ENCODE results near the gene PLEKHA5. TPM values are rescaled to one million over a fixed set of nuclear protein-coding genes. Genes with fewer than 3 reads are reported as not detected.
"Not testable (repeated sequence)": the region's sequence is repeated elsewhere in the genome, so short reads cannot be mapped to it uniquely, and the experiment has no call there.

The PLEKHA5 gene
- total RNA-seq, 1 donor, result 82.2 TPM

DNA sequence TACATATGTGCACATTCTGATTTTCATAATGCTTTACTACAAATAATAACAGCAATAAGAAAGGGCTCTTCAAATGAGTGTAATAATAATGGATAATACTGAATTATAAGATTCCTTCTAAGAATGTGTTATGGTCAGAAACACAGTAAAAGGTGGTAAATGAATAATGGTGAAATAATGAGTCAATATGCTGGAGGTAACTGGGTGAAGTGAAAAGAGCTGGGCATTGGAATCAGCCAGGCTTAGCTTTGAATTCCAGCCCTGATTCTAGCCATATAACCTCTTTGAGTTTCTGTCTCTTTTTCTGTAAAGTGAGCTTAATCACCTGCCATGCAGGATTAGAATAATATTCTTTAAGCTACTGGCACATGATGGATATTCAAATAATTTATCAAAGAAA is 39.1 kb downstream of the PLEKHA5 start:
- Histone ChIP-seq H2AFZ (ENCODE audit: low read length) (no peak overlapping the region), H3K27ac (ENCODE audit: low read depth, low read length) (no peak overlapping the region), H3K79me2 (ENCODE audit: insufficient read depth, low read length) (no peaks in the 10 kb centered on the region), H3K36me3 (ENCODE audit: insufficient read depth, low read length) (no peaks in the 10 kb centered on the region), H4K20me1 (ENCODE audit: insufficient read depth, low read length) (no peaks in the 10 kb centered on the region), H3K27me3 (ENCODE audit: insufficient read depth, low read length) (no peaks in the 10 kb centered on the region), H3K4me3 (ENCODE audit: insufficient read depth, low read length) (no peak overlapping the region), H3K4me2 (ENCODE audit: insufficient read depth, low read length) (no peak overlapping the region), H3K9me3 (ENCODE audit: low read depth, low read length) (no peaks in the 10 kb centered on the region), H3K4me1 (ENCODE audit: insufficient read depth, low read length) (no peaks in the 10 kb centered on the region)
- TF ChIP-seq, protein P1, sequence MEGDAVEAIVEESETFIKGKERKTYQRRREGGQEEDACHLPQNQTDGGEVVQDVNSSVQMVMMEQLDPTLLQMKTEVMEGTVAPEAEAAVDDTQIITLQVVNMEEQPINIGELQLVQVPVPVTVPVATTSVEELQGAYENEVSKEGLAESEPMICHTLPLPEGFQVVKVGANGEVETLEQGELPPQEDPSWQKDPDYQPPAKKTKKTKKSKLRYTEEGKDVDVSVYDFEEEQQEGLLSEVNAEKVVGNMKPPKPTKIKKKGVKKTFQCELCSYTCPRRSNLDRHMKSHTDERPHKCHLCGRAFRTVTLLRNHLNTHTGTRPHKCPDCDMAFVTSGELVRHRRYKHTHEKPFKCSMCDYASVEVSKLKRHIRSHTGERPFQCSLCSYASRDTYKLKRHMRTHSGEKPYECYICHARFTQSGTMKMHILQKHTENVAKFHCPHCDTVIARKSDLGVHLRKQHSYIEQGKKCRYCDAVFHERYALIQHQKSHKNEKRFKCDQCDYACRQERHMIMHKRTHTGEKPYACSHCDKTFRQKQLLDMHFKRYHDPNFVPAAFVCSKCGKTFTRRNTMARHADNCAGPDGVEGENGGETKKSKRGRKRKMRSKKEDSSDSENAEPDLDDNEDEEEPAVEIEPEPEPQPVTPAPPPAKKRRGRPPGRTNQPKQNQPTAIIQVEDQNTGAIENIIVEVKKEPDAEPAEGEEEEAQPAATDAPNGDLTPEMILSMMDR (IDR thresholded peaks at IDR 0.05; ENCODE audit: extremely low read depth, low read depth, low read length), result no peak
- no peak for DNase-seq (ENCODE audit: insufficient read length, low spot score, missing footprints)

- TF ChIP-seq, protein P1 (IDR thresholded peaks at IDR 0.05; ENCODE audit: extremely low read depth, low read depth, low read length), result no peak
Measured at GRCh38 chr12:19169222-19169621, 39.7 kb downstream of the PLEKHA5 start.

GRCh38 chr12:19170286-19170685 is 40.8 kb downstream of the PLEKHA5 start:
- H3K4me1 ChIP-seq (ENCODE audit: insufficient read depth, low read length); DNase-seq (ENCODE audit: insufficient read length, low spot score, missing footprints); H3K27me3 ChIP-seq (ENCODE audit: insufficient read depth, low read length); H3K27ac ChIP-seq (ENCODE audit: low read depth, low read length); H3K4me2 ChIP-seq (ENCODE audit: insufficient read depth, low read length); H3K4me3 ChIP-seq (ENCODE audit: insufficient read depth, low read length); H2AFZ ChIP-seq (ENCODE audit: low read length); H3K79me2 ChIP-seq (ENCODE audit: insufficient read depth, low read length); H4K20me1 ChIP-seq (ENCODE audit: insufficient read depth, low read length); H3K9me3 ChIP-seq (ENCODE audit: low read depth, low read length); H3K36me3 ChIP-seq (ENCODE audit: insufficient read depth, low read length): not testable (repeated sequence)

More at GRCh38 chr12:19169222-19169621, 39.7 kb downstream of the PLEKHA5 start:
- Histone ChIP-seq H3K27ac (ENCODE audit: low read depth, low read length) (no peak overlapping the region), H3K27me3 (ENCODE audit: insufficient read depth, low read length) (no peaks in the 10 kb centered on the region), H3K36me3 (ENCODE audit: insufficient read depth, low read length) (no peaks in the 10 kb centered on the region), H3K4me3 (ENCODE audit: insufficient read depth, low read length) (no peak overlapping the region), H3K9me3 (ENCODE audit: low read depth, low read length) (no peaks in the 10 kb centered on the region), H3K79me2 (ENCODE audit: insufficient read depth, low read length) (no peaks in the 10 kb centered on the region), H2AFZ (ENCODE audit: low read length) (no peak overlapping the region), H3K4me2 (ENCODE audit: insufficient read depth, low read length) (no peak overlapping the region), H4K20me1 (ENCODE audit: insufficient read depth, low read length) (no peaks in the 10 kb centered on the region), H3K4me1 (ENCODE audit: insufficient read depth, low read length) (no peaks in the 10 kb centered on the region)
- no peak for DNase-seq (ENCODE audit: insufficient read length, low spot score, missing footprints)

GRCh38 chr12:19171731-19172130 is 42.2 kb downstream of the PLEKHA5 start:
- DNase-seq (ENCODE audit: insufficient read length, low spot score, missing footprints), result no peak
- Histone ChIP-seq H3K4me1 (ENCODE audit: insufficient read depth, low read length) (no peaks in the 10 kb centered on the region), H3K4me3 (ENCODE audit: insufficient read depth, low read length) (no peak overlapping the region), H4K20me1 (ENCODE audit: insufficient read depth, low read length) (no peaks in the 10 kb centered on the region), H3K4me2 (ENCODE audit: insufficient read depth, low read length) (no peak overlapping the region), H3K27ac (ENCODE audit: low read depth, low read length) (no peak overlapping the region), H2AFZ (ENCODE audit: low read length) (no peak overlapping the region), H3K27me3 (ENCODE audit: insufficient read depth, low read length) (no peaks in the 10 kb centered on the region), H3K9me3 (ENCODE audit: low read depth, low read length) (no peaks in the 10 kb centered on the region), H3K36me3 (ENCODE audit: insufficient read depth, low read length) (no peaks in the 10 kb centered on the region), H3K79me2 (ENCODE audit: insufficient read depth, low read length) (no peaks in the 10 kb centered on the region)
- TF ChIP-seq, protein P1 (IDR thresholded peaks at IDR 0.05; ENCODE audit: extremely low read depth, low read depth, low read length), result no peak
